ENCODE data around the gene TRAPPC12.
A peak's percentile ranks its signal among the peaks of the same experiment; 100 is the strongest.

TRAPPC12 gene

DNA sequence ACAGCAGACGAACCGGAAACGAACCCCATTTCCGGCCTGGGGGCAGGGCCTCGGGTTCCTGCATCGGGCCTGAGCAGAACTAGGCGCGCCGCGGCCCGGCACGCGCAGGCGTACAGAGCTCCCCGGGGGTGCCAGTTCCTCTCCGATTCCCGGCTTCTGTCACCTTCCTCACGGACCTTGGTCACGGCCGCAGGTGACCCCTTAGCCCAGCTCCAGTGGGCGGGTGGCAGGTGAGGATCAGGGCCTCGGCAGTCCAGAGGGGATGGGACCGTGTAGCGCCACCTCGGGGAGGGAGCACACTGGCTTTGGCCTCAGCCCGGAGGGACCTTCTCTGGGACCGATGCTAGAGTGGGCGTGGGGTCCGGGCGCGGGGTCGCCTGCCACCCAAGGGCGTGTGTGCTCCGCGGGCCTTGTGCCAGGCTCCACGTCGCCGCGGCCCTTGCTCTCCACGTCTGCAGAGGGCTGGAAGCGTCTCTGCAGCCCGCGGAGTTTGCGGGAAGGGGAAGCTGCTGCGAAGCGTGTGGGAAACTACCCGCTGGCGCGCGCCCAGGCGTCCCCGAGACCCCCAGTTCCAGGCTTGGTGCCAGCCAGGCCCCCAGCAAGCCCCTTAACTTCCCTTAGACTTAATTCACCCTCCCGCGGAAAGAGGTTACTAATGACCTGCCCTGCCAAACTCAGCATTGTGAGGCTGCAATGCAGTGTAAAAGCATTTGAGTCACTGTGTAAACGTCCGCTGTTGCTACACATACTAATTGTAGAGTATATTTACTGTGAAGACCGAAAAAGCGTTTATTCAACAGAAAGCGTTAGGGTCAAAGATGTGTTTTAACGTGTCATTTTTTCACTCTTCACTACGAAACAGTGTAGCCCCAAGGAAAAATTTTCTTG is at the start of gene TRAPPC12:
Gene TRAPPC12, plus strand, starts transcription at position 48 of the 888 bp plus-strand sequence. CDS start 7,930 bp downstream, outside the sequence.
- Mint-ChIP-seq H3K27me3 (no peaks in the 10 kb centered on the region), H3K27ac (peak within 1 kb of the TSS; percentile 95), H3K9me3 (no peaks in the 10 kb centered on the region), H3K4me1 (peaks cover 55% of the 10 kb centered on the region), H3K36me3 (peaks cover 2% of the 10 kb centered on the region), H3K4me3 (peak within 1 kb of the TSS; percentile 98)

DNA sequence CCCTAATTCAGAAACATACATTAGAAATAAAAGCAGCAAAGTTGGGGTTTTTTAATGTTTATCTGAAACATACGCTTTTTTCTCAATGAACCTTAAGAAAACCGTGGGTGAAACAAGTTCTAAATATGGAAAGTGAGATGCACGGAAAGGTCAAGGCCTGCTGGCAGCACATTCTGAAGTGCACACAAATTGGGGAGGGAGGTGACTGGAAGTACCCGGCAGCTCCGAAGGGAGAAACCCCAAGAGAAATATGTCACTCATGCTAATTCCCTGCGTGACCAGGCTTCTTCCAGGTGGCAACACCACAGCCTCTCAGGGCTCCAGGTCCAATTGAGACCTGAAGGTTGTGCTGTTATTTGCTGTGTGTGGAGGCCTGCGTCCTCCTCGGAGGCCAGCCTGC is 47.4 kb upstream of the TRAPPC12 start:
- H3K9me3 Mint-ChIP-seq, result no peaks in the 10 kb centered on the region
- H3K27me3 Mint-ChIP-seq, result no peaks in the 10 kb centered on the region
- H3K4me1 Mint-ChIP-seq, result no peaks in the 10 kb centered on the region
- H3K4me3 Mint-ChIP-seq, result no peak overlapping the region
- peaks cover 27% of the 10 kb centered on the region for H3K36me3 Mint-ChIP-seq
- no peak overlapping the region for H3K27ac Mint-ChIP-seq

DNA sequence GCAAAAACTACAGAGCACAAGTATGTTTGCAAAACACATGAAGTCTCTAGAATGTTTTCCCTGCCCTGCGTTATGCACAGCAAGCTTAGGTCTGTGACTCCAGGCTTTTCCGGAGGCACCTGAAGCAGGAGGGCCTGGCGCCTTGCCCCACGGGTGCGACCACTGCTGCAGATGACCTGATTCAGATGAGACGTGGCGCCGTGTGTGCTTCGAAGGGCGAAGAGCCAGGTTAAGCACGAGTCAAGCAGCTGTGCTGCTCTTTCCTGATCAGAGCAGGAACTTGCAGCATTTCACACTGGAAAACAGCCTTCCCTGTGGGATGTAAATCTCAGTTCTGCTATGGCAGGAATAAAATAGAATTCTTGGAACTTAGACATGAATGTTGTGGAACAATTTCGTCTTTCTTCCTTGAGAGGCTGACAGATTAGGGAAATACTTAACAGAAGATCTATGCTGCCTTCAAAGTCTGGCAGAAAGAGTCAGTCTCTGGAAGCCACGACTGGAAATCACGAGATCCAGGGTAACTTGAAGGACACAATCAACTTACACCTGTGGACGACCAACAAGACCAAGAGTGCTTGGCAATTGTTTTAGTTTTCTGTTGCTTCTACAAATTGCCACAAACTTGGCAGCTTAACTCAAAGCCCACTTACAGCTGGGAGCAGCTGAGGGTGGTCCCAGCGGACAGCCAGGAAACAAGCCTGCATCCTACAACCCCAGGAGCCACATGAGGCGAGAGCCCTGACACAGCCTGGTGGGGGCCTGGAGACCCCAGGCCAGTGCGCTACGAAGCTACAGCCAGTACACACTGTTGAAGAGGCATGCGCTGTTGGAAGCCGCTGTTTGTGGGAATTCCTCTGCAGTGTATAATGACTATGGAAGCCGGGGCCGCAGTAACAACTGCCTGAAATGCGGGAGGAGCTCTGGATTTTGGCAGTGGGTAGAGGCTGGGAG is 44.8 kb upstream of the TRAPPC12 start:
- Mint-ChIP-seq H3K36me3 (peaks cover 27% of the 10 kb centered on the region), H3K4me3 (no peak overlapping the region), H3K27me3 (no peaks in the 10 kb centered on the region), H3K4me1 (no peaks in the 10 kb centered on the region), H3K27ac (no peak overlapping the region), H3K9me3 (no peaks in the 10 kb centered on the region)

DNA sequence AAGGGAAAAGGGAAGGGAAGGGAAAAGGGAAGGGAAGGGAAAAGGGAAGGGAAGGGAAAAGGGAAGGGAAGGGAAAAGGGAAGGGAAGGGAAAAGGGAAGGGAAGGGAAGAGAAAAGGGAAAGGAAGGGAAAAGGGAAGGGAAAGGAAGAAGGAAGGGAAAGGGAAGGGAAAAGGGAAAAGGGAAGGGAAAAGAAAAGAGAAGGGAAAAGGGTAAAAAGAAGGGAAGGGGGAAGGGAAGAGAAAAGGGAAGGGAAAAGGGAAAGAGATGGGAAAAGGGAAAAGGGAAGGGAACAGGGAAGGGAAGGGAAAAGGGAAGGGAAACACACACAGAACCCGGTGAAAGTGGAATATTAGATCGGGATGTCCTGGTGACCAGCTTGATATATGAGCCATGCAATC is 42.6 kb upstream of the TRAPPC12 start:
- peaks cover 4% of the 10 kb centered on the region for H3K4me1 Mint-ChIP-seq
- H3K27ac Mint-ChIP-seq, result no peak overlapping the region
- peaks cover 18% of the 10 kb centered on the region for H3K36me3 Mint-ChIP-seq
- no peaks in the 10 kb centered on the region for H3K9me3 Mint-ChIP-seq
- H3K27me3 Mint-ChIP-seq, result no peaks in the 10 kb centered on the region
- H3K4me3 Mint-ChIP-seq, result no peak overlapping the region

DNA sequence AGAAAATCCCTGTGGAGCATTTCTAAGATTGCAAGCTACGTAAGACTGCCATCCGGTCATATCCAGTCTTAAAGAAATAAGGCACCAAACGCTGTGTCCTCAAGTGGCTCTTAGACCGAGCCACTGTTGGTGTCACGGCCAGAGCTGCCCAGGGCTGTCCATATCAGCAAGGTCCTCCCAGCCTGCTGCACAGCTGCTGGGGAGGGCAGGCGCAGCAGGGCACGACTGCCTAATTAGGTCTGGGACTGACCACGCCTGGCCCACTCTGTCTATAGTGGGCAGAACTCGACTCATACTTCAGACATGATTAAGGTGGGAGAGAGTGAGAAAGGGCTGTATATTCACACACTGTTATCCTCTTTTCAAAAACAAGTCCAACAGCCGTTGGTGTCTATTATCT is 41.2 kb upstream of the TRAPPC12 start:
- H3K27ac Mint-ChIP-seq, result no peak overlapping the region
- H3K27me3 Mint-ChIP-seq, result no peaks in the 10 kb centered on the region
- peaks cover 4% of the 10 kb centered on the region for H3K4me1 Mint-ChIP-seq
- H3K4me3 Mint-ChIP-seq, result no peak overlapping the region
- peaks cover 14% of the 10 kb centered on the region for H3K36me3 Mint-ChIP-seq
- H3K9me3 Mint-ChIP-seq, result no peaks in the 10 kb centered on the region

DNA sequence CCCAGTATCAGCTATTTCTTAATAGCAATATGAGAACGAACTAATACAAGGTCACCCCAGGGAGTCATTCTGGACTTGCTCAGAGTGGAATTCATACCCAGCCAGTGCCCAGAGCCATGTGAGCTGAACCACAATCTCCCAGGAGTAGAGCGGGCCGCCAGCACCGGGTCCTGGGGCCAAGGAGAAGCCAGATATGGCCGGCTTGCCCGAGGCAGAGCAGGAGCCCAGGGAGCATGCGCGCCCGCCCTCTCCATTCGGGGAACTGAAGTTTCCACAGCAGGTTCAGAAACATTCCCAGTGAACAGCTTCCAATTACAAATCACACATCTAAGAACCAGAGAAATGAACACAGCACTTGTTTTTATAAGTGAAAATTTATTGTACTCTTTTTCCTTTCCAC is 39.4 kb upstream of the TRAPPC12 start:
- no peak overlapping the region for H3K27ac Mint-ChIP-seq
- H3K4me3 Mint-ChIP-seq, result no peak overlapping the region
- peaks cover 4% of the 10 kb centered on the region for H3K4me1 Mint-ChIP-seq
- peaks cover 11% of the 10 kb centered on the region for H3K36me3 Mint-ChIP-seq
- H3K27me3 Mint-ChIP-seq, result no peaks in the 10 kb centered on the region
- no peaks in the 10 kb centered on the region for H3K9me3 Mint-ChIP-seq

DNA sequence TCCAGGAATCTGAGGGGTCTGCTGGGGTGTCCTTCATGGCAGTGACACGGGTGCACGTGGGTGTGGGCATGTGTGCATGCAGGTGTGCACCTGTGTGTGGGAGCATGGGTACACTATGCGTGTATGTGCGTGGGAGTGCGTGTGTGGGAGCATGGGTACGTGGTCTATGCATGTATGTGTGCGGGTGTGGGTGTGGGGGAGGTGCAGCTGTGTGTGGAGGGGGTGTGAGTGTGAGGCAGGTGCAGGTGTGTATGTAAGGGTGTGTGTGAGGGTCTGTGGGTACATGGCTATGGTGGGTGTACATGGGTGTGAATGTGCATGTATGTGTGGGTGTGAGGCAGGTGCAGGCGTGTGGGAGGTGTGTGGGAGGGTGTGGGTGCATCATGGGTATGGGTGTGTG is 38.2 kb upstream of the TRAPPC12 start:
- peaks cover 4% of the 10 kb centered on the region for H3K4me1 Mint-ChIP-seq
- no peak overlapping the region for H3K27ac Mint-ChIP-seq
- H3K27me3 Mint-ChIP-seq, result no peaks in the 10 kb centered on the region
- H3K4me3 Mint-ChIP-seq, result no peak overlapping the region
- H3K9me3 Mint-ChIP-seq, result no peaks in the 10 kb centered on the region
- peaks cover 11% of the 10 kb centered on the region for H3K36me3 Mint-ChIP-seq

DNA sequence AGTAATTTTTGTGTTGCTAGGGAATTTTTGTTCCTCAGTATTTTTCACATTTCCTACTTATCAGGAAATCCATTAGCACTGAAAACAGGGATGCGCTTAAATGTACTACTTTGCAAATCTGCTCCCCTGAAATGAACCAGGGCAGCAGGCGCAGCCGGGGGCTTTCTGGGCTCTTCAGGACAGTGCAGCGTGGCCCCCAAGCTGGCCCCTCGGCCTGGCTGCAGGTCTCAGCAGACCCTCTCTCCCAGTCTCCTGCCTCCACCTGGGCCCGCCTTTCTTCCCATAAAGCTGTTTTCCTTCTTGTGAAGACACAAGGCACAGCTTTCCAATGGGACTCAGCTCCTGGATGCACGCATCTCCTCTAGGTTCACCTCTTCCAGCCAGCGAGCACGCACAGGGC is 37.2 kb upstream of the TRAPPC12 start:
- H3K4me3 Mint-ChIP-seq, result no peak overlapping the region

DNA sequence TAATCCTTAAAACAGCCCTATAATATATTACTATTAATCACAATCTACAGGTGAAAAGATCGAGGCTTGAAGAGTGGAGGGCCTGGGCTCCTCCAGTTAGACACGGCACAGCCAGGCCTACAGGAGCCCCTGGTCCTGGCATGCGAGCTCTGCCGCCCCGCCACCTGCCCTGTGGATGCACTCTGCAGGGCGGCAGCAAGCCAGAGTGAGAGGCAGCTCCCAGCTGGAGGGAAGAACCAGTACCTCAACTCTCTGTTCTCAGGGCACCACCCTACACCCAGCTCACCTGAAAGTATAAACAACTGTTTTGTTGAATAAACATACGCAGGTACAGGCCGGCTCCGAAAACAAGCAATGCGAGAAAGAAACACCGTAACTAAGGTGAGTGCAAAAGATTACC is 36.5 kb upstream of the TRAPPC12 start:
- Mint-ChIP-seq H3K9me3 (no peaks in the 10 kb centered on the region), H3K36me3 (peaks cover 16% of the 10 kb centered on the region), H3K4me3 (no peak overlapping the region), H3K27me3 (no peaks in the 10 kb centered on the region), H3K4me1 (peaks cover 4% of the 10 kb centered on the region), H3K27ac (no peak overlapping the region)

More for the DNA sequence above, 37.2 kb upstream of the TRAPPC12 start:
- Mint-ChIP-seq H3K27me3 (no peaks in the 10 kb centered on the region), H3K36me3 (peaks cover 12% of the 10 kb centered on the region), H3K4me1 (peaks cover 4% of the 10 kb centered on the region), H3K27ac (no peak overlapping the region), H3K9me3 (no peaks in the 10 kb centered on the region)

DNA sequence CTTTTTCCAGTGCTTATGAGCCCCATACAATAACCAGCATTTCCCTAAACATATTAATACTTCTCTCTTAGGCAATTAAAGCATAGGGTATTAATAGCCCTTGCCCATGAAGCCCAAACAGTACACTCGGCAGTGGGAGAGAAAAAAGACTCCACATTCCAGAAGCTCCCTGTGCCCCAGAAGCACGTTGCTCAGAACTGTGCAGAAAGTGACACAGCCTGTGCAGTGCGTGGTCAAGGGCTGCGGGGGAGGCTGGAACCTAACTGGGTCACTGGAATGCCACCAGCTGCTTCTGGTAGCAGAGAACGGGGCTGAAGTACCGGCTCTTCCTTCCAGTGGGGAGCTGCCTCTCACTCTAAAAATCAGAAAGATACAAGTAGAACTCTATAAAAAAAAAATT is 34.6 kb upstream of the TRAPPC12 start:
- Mint-ChIP-seq H3K4me3 (no peak overlapping the region), H3K27ac (no peak overlapping the region), H3K36me3 (peaks cover 18% of the 10 kb centered on the region), H3K9me3 (no peaks in the 10 kb centered on the region), H3K27me3 (no peaks in the 10 kb centered on the region), H3K4me1 (peaks cover 4% of the 10 kb centered on the region)

DNA sequence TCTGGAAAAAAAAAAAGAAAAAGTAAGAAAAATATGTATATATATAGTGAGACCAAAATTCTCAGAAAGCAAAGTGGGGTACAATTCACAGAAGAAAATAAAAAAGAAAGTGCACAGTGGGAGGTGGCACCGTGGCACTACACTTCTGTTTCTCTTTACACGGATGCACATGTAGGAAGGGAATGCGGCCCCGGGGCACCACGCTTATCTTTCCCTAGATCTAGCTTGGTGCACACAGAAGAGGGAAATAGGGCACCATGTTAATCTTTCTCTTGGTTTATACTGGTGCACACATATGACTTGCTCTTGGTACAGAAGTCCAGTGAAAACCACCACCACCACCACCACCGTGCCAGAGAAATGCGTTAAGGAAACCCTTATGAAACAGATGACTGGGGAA is 33.9 kb upstream of the TRAPPC12 start:
- Mint-ChIP-seq H3K27me3 (no peaks in the 10 kb centered on the region), H3K27ac (no peak overlapping the region), H3K4me3 (no peak overlapping the region), H3K4me1 (peaks cover 4% of the 10 kb centered on the region), H3K36me3 (peaks cover 24% of the 10 kb centered on the region), H3K9me3 (peaks cover 6% of the 10 kb centered on the region)

DNA sequence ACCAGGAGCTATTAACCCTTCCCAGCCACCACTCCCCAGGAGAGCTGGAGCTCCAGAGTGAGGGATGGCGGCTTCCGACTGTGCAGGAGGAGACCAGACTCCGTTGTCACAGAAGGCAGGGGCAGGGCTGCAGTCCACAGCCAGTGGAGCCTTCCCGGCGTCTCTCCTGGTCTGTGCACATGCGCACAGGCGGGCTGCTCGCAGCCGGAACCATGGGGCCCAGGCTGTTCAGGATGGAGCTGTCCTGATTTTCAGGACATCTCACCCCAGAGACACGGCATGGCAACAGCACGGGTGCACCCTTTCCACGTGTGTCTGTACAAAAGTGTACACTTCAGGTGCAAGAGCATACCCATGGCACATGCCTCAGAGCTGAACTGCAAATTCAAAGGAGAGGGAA is 30.7 kb upstream of the TRAPPC12 start:
- no peaks in the 10 kb centered on the region for H3K27me3 Mint-ChIP-seq
- H3K4me1 Mint-ChIP-seq, result no peaks in the 10 kb centered on the region
- peaks cover 6% of the 10 kb centered on the region for H3K9me3 Mint-ChIP-seq
- no peak overlapping the region for H3K4me3 Mint-ChIP-seq
- no peak overlapping the region for H3K27ac Mint-ChIP-seq
- peaks cover 37% of the 10 kb centered on the region for H3K36me3 Mint-ChIP-seq

DNA sequence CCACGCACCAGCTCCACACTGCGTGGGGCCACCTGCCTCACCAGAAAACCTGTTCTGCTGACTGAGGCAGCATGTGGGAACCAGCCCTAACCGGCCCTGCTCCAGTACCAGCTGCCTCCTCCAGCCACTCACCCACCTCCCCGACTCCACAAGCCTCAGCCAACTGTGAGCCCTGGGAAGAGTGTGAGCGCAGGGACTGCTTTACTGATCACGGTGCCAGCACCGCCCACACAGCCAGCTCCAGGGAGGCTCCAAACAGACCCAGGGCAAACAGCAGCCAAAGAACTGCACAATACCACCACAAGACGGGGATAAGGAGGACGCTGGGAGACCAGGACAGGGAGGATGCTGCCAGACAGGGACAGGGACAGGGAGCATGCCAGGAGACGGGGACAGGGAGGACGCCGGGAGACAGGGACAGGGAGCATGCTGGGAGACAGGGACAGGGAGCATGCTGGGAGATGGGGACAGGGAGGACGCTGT is 30.2 kb upstream of the TRAPPC12 start:
- H3K27ac Mint-ChIP-seq, result no peak overlapping the region
- peaks cover 41% of the 10 kb centered on the region for H3K36me3 Mint-ChIP-seq
- peaks cover 6% of the 10 kb centered on the region for H3K9me3 Mint-ChIP-seq
- no peak overlapping the region for H3K4me3 Mint-ChIP-seq
- H3K27me3 Mint-ChIP-seq, result no peaks in the 10 kb centered on the region
- H3K4me1 Mint-ChIP-seq, result no peaks in the 10 kb centered on the region

DNA sequence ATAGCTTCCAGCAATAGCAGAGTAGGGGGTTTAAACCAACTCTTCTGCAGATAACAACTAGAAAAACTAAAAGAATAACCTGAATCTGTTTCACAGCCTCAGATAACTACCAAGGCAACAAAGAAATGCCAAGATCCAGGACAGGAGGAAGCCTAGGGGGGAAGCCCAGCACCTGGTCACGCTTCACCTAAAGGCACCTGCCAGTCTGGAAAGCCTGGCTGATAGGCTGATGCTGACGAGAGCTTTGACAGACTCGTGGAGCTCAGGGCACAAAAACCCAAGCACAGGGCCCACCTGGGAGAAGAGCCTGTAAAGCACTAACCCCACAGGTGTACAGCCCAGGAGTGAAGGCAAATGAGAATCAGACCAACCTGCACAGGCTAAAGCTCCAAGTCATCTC is 24.5 kb upstream of the TRAPPC12 start:
- H3K4me3 Mint-ChIP-seq, result no peak overlapping the region
- H3K4me1 Mint-ChIP-seq, result peaks cover 14% of the 10 kb centered on the region
- no peaks in the 10 kb centered on the region for H3K27me3 Mint-ChIP-seq

DNA sequence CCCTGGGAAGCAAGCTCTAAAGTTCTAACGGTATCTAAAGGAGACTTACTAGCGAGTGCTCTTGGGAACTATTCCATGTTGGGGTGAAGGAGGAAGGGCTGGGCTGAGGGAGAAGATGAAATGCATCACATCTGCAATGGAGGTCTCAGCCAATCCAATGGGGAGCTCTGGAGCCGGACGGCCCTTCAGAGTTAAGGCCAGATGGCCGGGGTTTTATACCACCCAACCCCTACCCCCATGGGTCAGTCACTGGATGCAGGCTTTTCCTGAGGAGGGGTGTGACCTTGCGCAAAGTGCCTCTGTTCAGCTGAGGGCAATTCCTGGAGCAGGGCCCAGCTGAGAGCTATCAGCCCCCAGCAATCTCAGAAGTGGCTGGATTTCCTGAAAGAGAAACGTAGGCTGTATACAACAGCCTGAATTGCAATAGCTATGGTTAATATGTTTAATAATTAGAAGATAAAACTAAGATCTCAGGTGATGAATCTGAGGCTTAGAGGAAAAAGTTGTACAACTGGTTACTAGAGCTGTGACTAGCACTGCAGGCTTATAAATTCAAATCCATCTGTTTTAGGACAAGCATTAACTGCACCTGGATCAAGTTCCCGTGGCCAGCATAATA is 23.4 kb upstream of the TRAPPC12 start:
- no peaks in the 10 kb centered on the region for H3K9me3 Mint-ChIP-seq
- peaks cover 22% of the 10 kb centered on the region for H3K4me1 Mint-ChIP-seq
- H3K4me3 Mint-ChIP-seq, result no peak overlapping the region
- H3K27me3 Mint-ChIP-seq, result no peaks in the 10 kb centered on the region
- peaks cover 19% of the 10 kb centered on the region for H3K36me3 Mint-ChIP-seq
- no peak overlapping the region for H3K27ac Mint-ChIP-seq

More for the DNA sequence above, 24.5 kb upstream of the TRAPPC12 start:
- peaks cover 6% of the 10 kb centered on the region for H3K9me3 Mint-ChIP-seq
- H3K36me3 Mint-ChIP-seq, result peaks cover 26% of the 10 kb centered on the region
- no peak overlapping the region for H3K27ac Mint-ChIP-seq
